Neural progenitor cell (in vitro differentiated cells): ENCODE results near the gene DIS3L2.

Experiments used
- EZH2 ChIP-seq: fragments of 200-600 bp; sonication (generic); IDR thresholded peaks from 2 replicates; pipeline ENCODE4 v1.6.1; 2017; ENCODE audit warnings: antibody characterized with exemption, mild to moderate bottlenecking, moderate library complexity
- EZH2phosphoT487 ChIP-seq: fragments of 200-600 bp; sonication (generic); IDR thresholded peaks from 2 replicates; pipeline ENCODE4 v1.6.1; 2017; ENCODE audit warnings: antibody characterized with exemption
- TF ChIP-seq, protein P1 (sequence below): fragments of 200-600 bp; sonication (generic); IDR thresholded peaks from 2 replicates; pipeline ENCODE4 v1.5.1; 2017; ENCODE audit warnings: antibody characterized with exemption, mild to moderate bottlenecking

DNA sequence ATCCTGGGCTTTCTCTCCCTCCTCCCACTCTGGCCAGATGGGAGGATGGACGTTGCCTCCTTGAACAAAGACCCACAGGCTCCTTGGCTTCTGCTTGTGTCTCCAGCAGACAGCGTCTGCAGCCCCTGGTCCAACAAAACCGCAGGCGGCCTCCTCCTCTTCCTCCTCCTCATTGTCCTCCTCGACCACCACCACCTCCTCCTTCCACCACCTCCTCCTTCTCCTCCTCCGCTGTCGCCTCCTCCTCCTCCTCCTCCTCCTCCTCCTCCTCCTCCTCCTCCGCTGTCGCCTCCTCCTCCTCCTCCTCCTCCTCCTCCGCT, 371.4 kb downstream of the DIS3L2 start:
- TF ChIP-seq, protein P1, sequence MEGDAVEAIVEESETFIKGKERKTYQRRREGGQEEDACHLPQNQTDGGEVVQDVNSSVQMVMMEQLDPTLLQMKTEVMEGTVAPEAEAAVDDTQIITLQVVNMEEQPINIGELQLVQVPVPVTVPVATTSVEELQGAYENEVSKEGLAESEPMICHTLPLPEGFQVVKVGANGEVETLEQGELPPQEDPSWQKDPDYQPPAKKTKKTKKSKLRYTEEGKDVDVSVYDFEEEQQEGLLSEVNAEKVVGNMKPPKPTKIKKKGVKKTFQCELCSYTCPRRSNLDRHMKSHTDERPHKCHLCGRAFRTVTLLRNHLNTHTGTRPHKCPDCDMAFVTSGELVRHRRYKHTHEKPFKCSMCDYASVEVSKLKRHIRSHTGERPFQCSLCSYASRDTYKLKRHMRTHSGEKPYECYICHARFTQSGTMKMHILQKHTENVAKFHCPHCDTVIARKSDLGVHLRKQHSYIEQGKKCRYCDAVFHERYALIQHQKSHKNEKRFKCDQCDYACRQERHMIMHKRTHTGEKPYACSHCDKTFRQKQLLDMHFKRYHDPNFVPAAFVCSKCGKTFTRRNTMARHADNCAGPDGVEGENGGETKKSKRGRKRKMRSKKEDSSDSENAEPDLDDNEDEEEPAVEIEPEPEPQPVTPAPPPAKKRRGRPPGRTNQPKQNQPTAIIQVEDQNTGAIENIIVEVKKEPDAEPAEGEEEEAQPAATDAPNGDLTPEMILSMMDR: no peak
- TF ChIP-seq EZH2 (no peak), EZH2phosphoT487 (no peak)
